ENCODE results near the gene TCFL5.

Gene TCFL5

DNA sequence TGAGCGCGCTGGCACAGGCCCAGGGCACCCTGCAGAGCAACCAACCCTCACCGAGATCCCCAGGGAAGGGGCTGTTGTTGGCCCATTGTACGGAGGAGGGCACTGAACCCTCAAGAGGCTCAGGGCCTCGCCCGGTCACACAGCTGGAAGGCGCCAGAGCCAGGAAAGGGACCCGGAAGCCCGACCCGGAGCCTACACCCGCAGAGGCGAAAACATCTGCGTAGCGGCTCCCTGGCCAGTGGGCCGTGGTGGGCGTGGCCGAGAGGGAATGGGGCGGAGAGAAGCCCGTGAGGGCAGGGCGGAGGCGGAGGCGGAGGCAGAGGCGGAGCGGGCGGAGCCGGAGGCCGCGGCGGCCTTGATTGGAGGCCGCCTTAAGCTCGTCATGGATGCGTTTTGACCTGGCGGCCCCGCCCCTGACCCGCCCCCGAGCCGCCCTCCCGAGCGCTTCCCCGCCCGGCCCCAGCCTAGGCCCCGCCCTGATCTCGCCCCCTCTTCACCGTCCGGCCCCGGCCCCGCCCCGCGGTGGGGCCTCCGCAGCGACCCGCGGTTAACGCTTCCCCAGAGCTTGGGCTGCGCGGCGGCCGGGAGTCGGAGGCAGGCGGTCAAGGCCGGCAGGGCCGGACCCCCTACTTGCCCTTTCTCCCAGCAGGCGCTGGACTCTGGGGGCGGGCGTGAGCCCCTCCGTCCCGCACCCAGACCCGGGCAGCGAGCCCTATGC, 67.5 kb downstream of the TCFL5 start:
- DNase-seq: peak; percentile 98

DNA sequence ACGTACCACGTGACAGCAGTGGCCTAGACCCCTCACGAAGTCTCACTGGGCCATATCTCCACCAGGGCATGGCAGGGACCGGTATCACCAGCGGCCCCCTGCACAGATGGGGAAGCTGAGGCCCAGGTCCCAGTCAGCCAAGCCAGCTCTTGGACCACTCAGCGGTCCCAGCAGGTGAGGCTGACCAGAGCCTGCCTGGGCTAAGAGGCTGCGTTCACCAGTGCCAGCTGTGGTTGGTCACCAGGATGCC, 67.9 kb downstream of the TCFL5 start:
- no peak for DNase-seq

DNA sequence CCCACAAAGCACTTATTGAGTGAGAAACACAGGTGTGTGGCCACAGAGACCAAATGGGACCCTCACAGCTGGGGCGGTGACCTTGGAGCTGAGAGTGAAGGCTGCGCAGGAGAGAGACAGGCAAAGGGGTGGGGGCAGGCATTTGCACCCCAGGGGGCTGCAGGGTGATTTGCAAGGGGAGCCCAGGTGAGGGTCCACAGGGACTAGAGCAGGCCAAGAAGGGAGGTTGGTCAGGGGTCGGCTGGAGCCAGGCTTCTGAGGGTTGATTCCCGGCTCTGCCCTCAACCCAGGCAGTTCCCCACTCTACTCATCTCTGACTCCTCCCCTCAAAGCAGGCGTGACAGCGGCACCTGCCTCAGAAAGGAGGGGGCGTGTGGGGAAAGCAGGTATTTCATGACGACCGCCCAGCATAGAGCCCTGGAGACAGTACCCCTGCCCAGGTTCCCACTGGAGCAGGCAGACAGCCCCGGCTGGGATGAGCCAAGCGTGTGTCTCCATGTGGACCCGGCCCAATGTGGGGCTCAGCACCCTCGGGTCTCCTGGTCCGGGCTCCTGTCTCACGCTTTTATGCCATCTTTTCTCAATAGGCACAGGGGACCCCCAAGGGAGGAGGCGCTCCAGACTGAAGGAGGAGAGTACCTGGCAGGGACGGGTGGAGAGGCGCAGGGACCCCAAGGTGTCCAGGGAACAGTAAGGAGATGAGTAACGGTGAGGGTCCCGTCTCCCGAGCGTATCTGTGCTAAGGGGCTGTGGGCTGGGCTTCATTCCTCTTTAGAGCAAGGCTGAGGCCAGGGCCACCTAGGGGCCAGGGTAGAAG, 68.5 kb downstream of the TCFL5 start:
- no peak for DNase-seq

DNA sequence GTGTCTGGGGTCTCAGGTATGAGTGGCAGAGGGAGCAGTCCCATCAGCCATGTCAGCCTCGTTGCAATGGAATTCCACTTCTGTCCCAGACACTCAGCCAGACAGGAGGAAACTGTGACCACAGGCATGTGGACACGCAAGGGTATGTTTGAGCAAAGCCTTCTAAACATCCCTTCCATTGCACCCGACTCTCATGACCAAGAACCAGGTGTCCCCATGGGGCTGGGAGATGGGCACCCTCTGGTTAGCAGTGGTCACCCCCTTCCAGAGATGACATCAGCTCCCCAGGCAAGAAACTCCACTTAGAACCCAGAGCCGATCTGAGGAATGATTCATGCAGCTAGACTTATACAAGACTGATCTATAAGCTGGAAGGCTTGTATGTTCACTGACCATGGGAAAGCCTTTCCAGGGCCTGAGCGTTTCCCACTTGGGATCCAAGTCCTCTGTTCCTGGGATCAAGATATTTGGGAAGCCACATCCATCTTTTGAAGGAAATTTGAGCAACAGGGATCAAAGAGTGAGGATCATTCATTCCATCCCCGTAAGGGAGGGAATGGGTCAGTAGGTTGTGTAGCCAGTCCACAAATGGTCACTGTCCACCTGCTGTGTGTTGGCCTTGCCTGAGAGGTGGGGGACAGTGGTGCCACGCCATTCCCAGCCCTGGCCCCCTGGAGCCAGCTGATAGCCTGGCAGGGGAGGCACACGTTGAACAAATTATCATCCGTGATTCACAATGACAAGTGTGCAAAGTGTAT, 69.3 kb downstream of the TCFL5 start:
- DNase-seq: no peak

DNA sequence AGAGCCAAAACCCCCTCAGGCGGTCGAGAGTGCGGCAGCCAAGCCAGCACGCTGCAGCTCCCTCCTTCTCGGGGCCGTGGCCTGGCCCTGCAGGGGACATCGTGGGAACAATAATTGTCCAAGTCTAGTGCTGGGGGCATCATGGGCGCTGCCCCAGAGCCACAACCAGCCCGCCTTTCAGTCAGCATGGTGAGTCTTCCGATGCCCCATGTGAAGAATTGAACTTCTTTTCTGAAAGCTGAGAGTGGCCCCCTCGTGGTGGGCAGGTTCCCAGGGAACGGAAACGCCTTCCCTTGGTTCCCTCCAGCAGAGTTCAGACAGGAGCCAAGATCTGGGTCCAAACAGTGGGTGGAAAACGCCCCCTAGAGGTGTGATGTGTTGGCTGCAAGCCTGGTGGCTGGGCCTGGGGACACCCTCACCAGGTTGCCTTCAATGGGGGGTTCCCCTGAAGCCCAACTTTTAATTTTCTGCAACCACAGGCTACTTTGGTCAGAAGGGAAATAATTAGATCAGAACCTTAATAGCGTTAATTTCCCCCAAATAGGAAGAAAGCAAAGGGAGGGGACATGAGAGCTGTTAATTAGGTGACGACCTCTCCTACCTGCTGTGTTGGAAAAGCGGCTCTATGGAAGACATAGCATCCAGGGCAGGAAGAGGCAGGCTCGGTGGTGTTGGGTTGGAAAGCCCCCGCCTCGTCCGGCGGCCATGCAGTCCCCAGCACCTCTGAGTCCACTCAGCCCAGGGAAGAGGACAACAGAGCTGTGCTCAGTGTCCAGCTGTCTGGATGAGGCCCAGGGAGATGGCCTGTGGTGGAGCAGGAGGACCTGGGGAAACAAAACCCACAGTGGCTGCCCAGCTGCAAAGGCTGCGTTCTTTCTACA, 70.1 kb downstream of the TCFL5 start:
- DNase-seq: peak; percentile 96

Measured in hematopoietic multipotent progenitor cell treated with erythropoietin and hydrocortisone succinate and interleukin-3 and kit ligand, for 6 days (in vitro differentiated cells).